Parathyroid adenoma (tissue), 2 donors: Measurements from ENCODE around the gene GRIK2.

Experiments
- H2AFZ ChIP-seq: fragments of 300-600 bp; sonication (generic); one replicate; pipeline ENCODE4 v1.7.0; 2017; ENCODE audit warnings: antibody characterized with exemption, mild to moderate bottlenecking
- H3K27ac ChIP-seq: fragments of 300-600 bp; sonication (generic); one replicate; pipeline ENCODE4 v1.7.0; 2017
- H3K27me3 ChIP-seq: fragments of 300-600 bp; sonication (generic); one replicate; pipeline ENCODE4 v1.7.0; 2017; ENCODE audit warnings: low read length; ENCODE audit not compliant: control insufficient read depth, insufficient read depth
- H3K36me3 ChIP-seq: fragments of 300-600 bp; sonication (generic); one replicate; pipeline ENCODE4 v1.7.0; 2017; ENCODE audit warnings: low read length; ENCODE audit not compliant: control insufficient read depth, insufficient read depth
- H3K4me1 ChIP-seq: fragments of 300-600 bp; sonication (generic); one replicate; pipeline ENCODE4 v1.7.0; 2017; ENCODE audit warnings: control low read depth
- H3K4me2 ChIP-seq: fragments of 300-600 bp; sonication (generic); one replicate; pipeline ENCODE4 v1.7.0; 2017; ENCODE audit warnings: low read length
- H3K4me3 ChIP-seq: fragments of 300-600 bp; sonication (generic); one replicate; pipeline ENCODE4 v1.7.0; 2017; ENCODE audit warnings: low read depth, low read length
- H3K79me2 ChIP-seq: fragments of 300-600 bp; sonication (generic); one replicate; pipeline ENCODE4 v1.7.0; 2017; ENCODE audit warnings: control low read depth
- H3K9ac ChIP-seq: fragments of 300-600 bp; sonication (generic); one replicate; pipeline ENCODE4 v1.7.0; 2017; ENCODE audit warnings: mild to moderate bottlenecking
- H3K9me3 ChIP-seq: fragments of 300-600 bp; sonication (generic); one replicate; pipeline ENCODE4 v1.7.0; 2017; ENCODE audit warnings: low read length; ENCODE audit not compliant: control insufficient read depth
- TF ChIP-seq, protein P1 (sequence below): fragments of 300-600 bp; sonication (generic); IDR thresholded peaks from one replicate; pipeline ENCODE4 v1.7.0; 2017; ENCODE audit warnings: antibody characterized with exemption, mild to moderate bottlenecking
- donor health status: primary hyperparathyroidism.

Gene GRIK2

DNA sequence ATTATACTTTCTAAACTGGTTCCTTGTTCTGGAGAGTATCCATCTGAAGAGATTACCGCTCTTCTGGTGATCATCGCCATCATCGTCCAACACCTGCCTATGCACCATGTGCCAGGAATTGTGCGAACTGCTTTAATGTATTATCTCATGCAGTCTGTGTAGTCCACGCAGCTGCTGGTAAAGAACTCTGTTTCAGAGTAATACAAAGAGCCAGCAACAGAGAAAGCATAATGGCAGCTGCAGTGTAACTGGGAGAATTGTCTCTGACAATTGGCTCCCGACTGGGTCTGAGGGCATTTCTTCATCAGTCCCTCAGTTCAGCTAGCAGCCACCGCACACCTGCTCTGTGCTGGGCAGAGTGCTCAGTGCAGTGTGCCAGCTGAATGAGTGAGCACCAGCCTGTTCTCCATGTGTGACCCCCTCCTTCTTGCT lies 383.4 kb downstream of the GRIK2 start:
- no peak overlapping the region for H2AFZ ChIP-seq
- no peaks in the 10 kb centered on the region for H3K27me3 ChIP-seq
- no peak overlapping the region for H3K4me2 ChIP-seq
- no peaks in the 10 kb centered on the region for H3K4me1 ChIP-seq
- TF ChIP-seq, protein P1, sequence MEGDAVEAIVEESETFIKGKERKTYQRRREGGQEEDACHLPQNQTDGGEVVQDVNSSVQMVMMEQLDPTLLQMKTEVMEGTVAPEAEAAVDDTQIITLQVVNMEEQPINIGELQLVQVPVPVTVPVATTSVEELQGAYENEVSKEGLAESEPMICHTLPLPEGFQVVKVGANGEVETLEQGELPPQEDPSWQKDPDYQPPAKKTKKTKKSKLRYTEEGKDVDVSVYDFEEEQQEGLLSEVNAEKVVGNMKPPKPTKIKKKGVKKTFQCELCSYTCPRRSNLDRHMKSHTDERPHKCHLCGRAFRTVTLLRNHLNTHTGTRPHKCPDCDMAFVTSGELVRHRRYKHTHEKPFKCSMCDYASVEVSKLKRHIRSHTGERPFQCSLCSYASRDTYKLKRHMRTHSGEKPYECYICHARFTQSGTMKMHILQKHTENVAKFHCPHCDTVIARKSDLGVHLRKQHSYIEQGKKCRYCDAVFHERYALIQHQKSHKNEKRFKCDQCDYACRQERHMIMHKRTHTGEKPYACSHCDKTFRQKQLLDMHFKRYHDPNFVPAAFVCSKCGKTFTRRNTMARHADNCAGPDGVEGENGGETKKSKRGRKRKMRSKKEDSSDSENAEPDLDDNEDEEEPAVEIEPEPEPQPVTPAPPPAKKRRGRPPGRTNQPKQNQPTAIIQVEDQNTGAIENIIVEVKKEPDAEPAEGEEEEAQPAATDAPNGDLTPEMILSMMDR = no peak
- no peak overlapping the region for H3K4me3 ChIP-seq
- no peaks in the 10 kb centered on the region for H3K36me3 ChIP-seq
- no peaks in the 10 kb centered on the region for H3K79me2 ChIP-seq
- H3K9me3 ChIP-seq = no peaks in the 10 kb centered on the region
- H3K27ac ChIP-seq = no peak overlapping the region
- no peak overlapping the region for H3K9ac ChIP-seq

DNA sequence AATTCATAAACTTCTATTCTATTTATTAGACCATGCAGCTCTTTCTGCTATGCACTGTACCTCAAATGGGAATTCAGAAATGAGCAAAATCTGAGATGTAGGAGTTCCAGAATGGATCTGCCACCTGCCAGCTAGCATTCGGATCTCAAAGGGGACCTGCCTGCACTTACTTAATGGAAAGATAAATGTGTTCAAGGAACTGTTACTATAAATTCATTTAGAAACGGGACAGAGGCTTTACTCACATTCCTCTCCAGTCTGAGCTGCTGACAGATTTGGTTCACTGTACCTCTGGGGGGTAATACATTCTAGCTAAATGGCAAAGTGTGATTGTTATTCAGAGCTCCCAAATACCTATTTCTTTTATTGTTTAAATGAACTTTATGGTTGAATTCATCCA lies 384.1 kb downstream of the GRIK2 start:
- TF ChIP-seq, protein P1 = no peak
- H3K27ac ChIP-seq = no peak overlapping the region

DNA sequence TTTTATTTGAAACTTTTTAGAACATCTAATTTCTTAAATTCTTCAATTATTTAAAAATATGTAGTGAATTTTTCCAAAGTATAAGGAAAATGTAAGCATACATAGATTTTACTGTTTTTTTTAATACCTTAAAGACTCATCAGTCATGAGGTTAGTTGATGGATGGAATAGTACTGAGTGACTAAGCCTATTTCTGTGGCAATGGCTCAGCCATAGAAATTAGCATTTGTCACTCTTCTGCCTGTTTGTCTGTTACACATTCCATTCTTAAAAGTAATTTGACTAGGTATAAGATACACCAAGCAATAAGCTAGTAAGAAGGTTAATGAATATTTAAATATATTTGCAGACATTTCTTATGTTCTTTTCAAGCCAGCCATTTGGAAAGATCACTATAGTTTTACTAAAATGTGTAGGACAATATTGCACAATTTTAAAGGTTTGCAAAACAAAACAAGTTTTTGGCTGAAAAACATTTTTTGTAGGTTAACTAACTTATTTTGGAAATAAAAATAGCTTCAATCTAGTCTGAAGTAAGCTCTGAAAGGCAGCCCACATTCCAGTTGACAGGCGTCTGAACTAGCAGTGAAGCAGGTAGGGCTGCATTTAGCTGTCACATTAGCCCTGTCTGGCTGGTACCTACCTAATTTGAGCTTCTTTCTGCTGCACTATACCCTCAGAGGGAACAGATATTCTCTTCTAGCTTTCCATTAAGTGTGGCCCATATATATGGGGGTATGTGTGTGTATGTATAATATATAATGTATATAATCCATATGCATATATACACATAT lies 385.7 kb downstream of the GRIK2 start:
- H3K9ac ChIP-seq = no peak overlapping the region
- no peaks in the 10 kb centered on the region for H3K9me3 ChIP-seq
- H3K27ac ChIP-seq = no peak overlapping the region
- TF ChIP-seq, protein P1 = no peak
- no peaks in the 10 kb centered on the region for H3K36me3 ChIP-seq
- no peaks in the 10 kb centered on the region for H3K4me1 ChIP-seq
- H3K79me2 ChIP-seq = no peaks in the 10 kb centered on the region
- no peaks in the 10 kb centered on the region for H3K27me3 ChIP-seq
- no peak overlapping the region for H2AFZ ChIP-seq
- H3K4me3 ChIP-seq = no peak overlapping the region
- no peak overlapping the region for H3K4me2 ChIP-seq

More for the DNA sequence above, 384.1 kb downstream of the GRIK2 start:
- Histone ChIP-seq H2AFZ (no peak overlapping the region), H3K36me3 (no peaks in the 10 kb centered on the region), H3K4me3 (no peak overlapping the region), H3K4me2 (no peak overlapping the region), H3K9ac (no peak overlapping the region), H3K4me1 (no peaks in the 10 kb centered on the region), H3K9me3 (no peaks in the 10 kb centered on the region), H3K27me3 (no peaks in the 10 kb centered on the region), H3K79me2 (no peaks in the 10 kb centered on the region)

DNA sequence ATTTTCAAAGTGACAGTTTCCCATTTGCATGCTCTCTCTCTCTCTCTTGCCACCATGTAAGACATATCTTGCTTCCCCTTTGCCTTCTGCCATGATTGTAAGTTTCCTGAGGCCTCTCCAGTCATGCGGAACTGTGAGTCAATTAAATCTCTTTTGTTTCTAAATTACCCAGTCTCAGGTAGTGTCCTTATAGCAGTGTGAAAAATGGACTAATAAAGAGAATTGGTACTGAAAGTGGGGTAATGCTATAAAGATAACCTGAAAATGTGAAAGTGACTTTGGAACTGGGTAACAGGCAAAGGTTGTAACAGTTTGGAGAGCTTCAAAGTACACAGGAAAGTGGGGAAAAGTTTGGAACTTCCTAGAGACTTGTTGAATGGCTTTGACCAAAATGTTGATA lies 389.8 kb downstream of the GRIK2 start:
- H3K4me1 ChIP-seq = no peaks in the 10 kb centered on the region
- no peaks in the 10 kb centered on the region for H3K79me2 ChIP-seq
- no peak overlapping the region for H2AFZ ChIP-seq
- H3K4me3 ChIP-seq = no peak overlapping the region
- no peak overlapping the region for H3K27ac ChIP-seq
- no peak overlapping the region for H3K4me2 ChIP-seq
- no peaks in the 10 kb centered on the region for H3K27me3 ChIP-seq
- no peak overlapping the region for H3K9ac ChIP-seq
- H3K9me3 ChIP-seq = no peaks in the 10 kb centered on the region
- no peaks in the 10 kb centered on the region for H3K36me3 ChIP-seq
- TF ChIP-seq, protein P1 = no peak

DNA sequence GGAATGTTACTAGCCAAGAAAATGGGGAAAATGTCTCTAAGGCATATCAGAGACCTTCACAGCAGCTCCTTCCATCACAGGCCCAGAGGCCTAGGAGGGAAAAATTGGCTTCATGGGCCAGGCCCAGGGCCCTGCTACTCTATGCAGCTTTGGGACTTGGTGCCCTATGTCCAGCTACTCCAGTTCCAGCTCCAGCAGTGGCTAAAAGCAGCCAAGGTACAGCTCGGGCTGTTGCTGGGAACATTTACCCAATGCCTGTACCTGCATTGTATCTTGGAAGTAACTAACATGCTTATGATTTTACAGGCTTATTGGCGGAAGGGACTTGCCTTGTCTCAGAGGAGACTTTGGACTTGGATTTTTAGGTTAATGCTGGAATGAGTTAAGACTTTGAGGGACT lies 390.6 kb downstream of the GRIK2 start:
- Histone ChIP-seq H3K4me3 (no peak overlapping the region), H3K27ac (no peak overlapping the region), H3K4me2 (no peak overlapping the region), H3K27me3 (no peaks in the 10 kb centered on the region), H2AFZ (no peak overlapping the region), H3K9me3 (no peaks in the 10 kb centered on the region), H3K4me1 (no peaks in the 10 kb centered on the region), H3K36me3 (no peaks in the 10 kb centered on the region), H3K9ac (no peak overlapping the region), H3K79me2 (no peaks in the 10 kb centered on the region)
- TF ChIP-seq, protein P1 = no peak
